MM.1S (cell line): ENCODE results near the gene ADCY3.

ENCODE experiments used
- DNase-seq: peaks from one replicate; pipeline ENCODE4 v3.0.0-alpha.2; 2015
- H2AFZ ChIP-seq: fragments of 300-600 bp; sonication (generic); 2 replicates; pipeline ENCODE4 v1.6.0; 2016; ENCODE audit warnings: antibody characterized with exemption, low read length
- H3F3A ChIP-seq: fragments of 300-600 bp; sonication (generic); 2 replicates; pipeline ENCODE4 v1.6.1; 2016; ENCODE audit warnings: mild to moderate bottlenecking, antibody characterized with exemption, low read length, moderate library complexity, mixed read lengths; ENCODE audit not compliant: insufficient read depth
- H3K27ac ChIP-seq: fragments of 300-600 bp; sonication (generic); 2 replicates; pipeline ENCODE4 v1.5.1; 2016; ENCODE audit warnings: mild to moderate bottlenecking, low read length
- H3K27me3 ChIP-seq: fragments of 300-600 bp; sonication (generic); replicated peaks from 2 replicates; pipeline ENCODE4 v1.6.0; 2016; ENCODE audit warnings: low read length; ENCODE audit not compliant: insufficient read depth
- H3K36me3 ChIP-seq: fragments of 300-600 bp; sonication (generic); replicated peaks from 2 replicates; pipeline ENCODE4 v1.6.1; 2016; ENCODE audit warnings: mild to moderate bottlenecking, low read length, mixed read lengths; ENCODE audit not compliant: insufficient read depth
- H3K4me1 ChIP-seq: fragments of 300-600 bp; sonication (generic); 2 replicates; pipeline ENCODE4 v1.6.1; 2016; ENCODE audit warnings: low read length, mixed read lengths
- H3K4me2 ChIP-seq: fragments of 300-600 bp; sonication (generic); 2 replicates; pipeline ENCODE4 v1.6.0; 2016; ENCODE audit warnings: low read depth, low read length
- H3K4me3 ChIP-seq: fragments of 300-600 bp; sonication (generic); 2 replicates; pipeline ENCODE4 v1.5.1; 2016; ENCODE audit warnings: low read length, mixed read lengths
- H3K79me2 ChIP-seq: fragments of 300-600 bp; sonication (generic); 2 replicates; pipeline ENCODE4 v1.6.1; 2016; ENCODE audit warnings: mixed run types, low read length, mixed read lengths
- H3K9ac ChIP-seq: fragments of 300-600 bp; sonication (generic); 2 replicates; pipeline ENCODE4 v1.6.1; 2016; ENCODE audit warnings: low read length, mixed read lengths
- H3K9me2 ChIP-seq: fragments of 300-600 bp; sonication (generic); replicated peaks from 2 replicates; pipeline ENCODE4 v1.6.1; 2016; ENCODE audit warnings: mild to moderate bottlenecking, low read length, mixed read lengths; ENCODE audit not compliant: insufficient read depth
- H3K9me3 ChIP-seq: fragments of 300-600 bp; sonication (generic); replicated peaks from 2 replicates; pipeline ENCODE4 v1.6.1; 2016; ENCODE audit warnings: mild to moderate bottlenecking, low read length, mixed read lengths; ENCODE audit not compliant: insufficient read depth
- H4K20me1 ChIP-seq: fragments of 300-600 bp; sonication (generic); 2 replicates; pipeline ENCODE4 v1.6.1; 2016; ENCODE audit warnings: mild to moderate bottlenecking, low read length, moderate library complexity, mixed read lengths; ENCODE audit not compliant: insufficient read depth
- EZH2 ChIP-seq: fragments of 300-600 bp; sonication (generic); optimal IDR thresholded peaks from 2 replicates; pipeline ENCODE3; 2017; ENCODE audit warnings: low read depth, mild to moderate bottlenecking, antibody characterized with exemption, low read length, mixed read lengths
- EZH2phosphoT487 ChIP-seq: fragments of 300-600 bp; sonication (generic); IDR thresholded peaks from 2 replicates; pipeline ENCODE4 v1.6.1; 2018; ENCODE audit warnings: antibody characterized with exemption, low read length
- TF ChIP-seq, protein P1 (sequence below): fragments of 300-600 bp; sonication (generic); IDR thresholded peaks from 2 replicates; pipeline ENCODE4 v1.5.1; 2016; ENCODE audit warnings: antibody characterized with exemption, low read length, mixed read lengths

Gene ADCY3

GRCh38 chr2:24945907-24946306 is 25.9 kb upstream of the ADCY3 start:
- Histone ChIP-seq H4K20me1 (no peaks in the 10 kb centered on the region), H3K36me3 (no peaks in the 10 kb centered on the region), H3K9me3 (no peaks in the 10 kb centered on the region), H3K27me3 (no peaks in the 10 kb centered on the region), H3K9ac (no peak overlapping the region), H3K27ac (no peak overlapping the region), H3K4me1 (no peaks in the 10 kb centered on the region), H3K4me3 (no peak overlapping the region), H3K79me2 (no peaks in the 10 kb centered on the region), H2AFZ (no peak overlapping the region), H3K4me2 (no peak overlapping the region), H3K9me2 (no peaks in the 10 kb centered on the region), H3F3A (no peaks in the 10 kb centered on the region)
- no peak for DNase-seq
- no peak for TF ChIP-seq EZH2
- TF ChIP-seq, protein P1, sequence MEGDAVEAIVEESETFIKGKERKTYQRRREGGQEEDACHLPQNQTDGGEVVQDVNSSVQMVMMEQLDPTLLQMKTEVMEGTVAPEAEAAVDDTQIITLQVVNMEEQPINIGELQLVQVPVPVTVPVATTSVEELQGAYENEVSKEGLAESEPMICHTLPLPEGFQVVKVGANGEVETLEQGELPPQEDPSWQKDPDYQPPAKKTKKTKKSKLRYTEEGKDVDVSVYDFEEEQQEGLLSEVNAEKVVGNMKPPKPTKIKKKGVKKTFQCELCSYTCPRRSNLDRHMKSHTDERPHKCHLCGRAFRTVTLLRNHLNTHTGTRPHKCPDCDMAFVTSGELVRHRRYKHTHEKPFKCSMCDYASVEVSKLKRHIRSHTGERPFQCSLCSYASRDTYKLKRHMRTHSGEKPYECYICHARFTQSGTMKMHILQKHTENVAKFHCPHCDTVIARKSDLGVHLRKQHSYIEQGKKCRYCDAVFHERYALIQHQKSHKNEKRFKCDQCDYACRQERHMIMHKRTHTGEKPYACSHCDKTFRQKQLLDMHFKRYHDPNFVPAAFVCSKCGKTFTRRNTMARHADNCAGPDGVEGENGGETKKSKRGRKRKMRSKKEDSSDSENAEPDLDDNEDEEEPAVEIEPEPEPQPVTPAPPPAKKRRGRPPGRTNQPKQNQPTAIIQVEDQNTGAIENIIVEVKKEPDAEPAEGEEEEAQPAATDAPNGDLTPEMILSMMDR = no peak
- TF ChIP-seq EZH2phosphoT487 = no peak

DNA sequence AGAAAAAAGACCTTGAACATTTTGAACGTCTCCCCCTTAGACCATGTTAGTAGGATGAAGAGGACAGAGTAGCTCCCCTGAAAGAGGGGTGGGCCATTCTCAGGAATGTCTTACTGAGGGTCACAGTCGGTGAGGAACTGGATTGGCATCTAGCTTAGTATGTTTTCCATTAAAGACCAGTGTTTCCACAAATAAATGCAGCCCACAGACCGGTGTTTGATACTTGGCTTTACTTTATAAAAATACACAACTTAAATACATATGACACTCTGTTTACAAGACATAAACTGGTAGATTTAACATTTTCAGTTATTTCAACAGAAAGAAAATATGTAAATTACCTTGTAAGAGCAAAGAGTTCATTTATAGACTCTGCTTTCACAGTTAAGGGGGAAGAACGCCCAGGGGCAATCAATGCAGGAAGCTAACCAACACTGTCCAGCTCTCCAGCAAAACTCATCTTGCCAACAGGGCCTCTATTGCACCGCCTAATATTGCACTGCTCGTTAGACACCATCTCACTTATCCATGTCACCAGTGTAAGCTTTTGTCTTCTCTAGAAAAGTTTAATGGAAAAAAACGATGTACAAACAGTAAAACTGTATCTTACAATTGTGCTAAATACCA is 23.5 kb upstream of the ADCY3 start:
- Histone ChIP-seq H3K27me3 (no peaks in the 10 kb centered on the region), H3K4me2 (no peak overlapping the region), H3K9me2 (no peaks in the 10 kb centered on the region), H3K27ac (no peak overlapping the region), H3K9me3 (no peaks in the 10 kb centered on the region), H3K79me2 (no peaks in the 10 kb centered on the region), H3K36me3 (no peaks in the 10 kb centered on the region), H2AFZ (no peak overlapping the region), H4K20me1 (no peaks in the 10 kb centered on the region), H3K9ac (no peak overlapping the region), H3F3A (no peaks in the 10 kb centered on the region), H3K4me3 (no peak overlapping the region), H3K4me1 (no peaks in the 10 kb centered on the region)
- TF ChIP-seq EZH2 = no peak
- TF ChIP-seq, protein P1 = no peak
- no peak for TF ChIP-seq EZH2phosphoT487
- no peak for DNase-seq

DNA sequence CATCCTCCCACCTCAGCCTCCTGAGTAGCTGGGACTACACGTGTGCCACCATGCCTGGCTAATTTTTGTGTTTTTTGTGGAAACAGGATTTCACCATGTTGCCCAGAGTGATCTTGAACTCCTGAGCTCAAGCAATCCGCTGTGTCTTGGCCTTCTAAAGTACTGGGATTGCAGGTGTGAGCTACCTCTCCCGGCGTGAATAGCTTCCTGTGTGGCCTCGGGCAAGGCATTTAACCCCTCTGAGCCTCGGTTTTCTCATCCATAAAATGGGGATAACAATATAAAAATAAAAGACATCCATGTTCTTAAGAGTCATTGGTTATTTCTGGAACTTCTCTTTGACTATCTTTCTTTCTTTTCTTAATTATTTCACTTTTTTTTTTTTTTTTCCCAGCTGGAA is 19.3 kb upstream of the ADCY3 start:
- Histone ChIP-seq H3K27ac (no peak overlapping the region), H3K4me3 (no peak overlapping the region), H3F3A (no peaks in the 10 kb centered on the region), H3K27me3 (no peaks in the 10 kb centered on the region), H3K4me2 (no peak overlapping the region), H3K9me3 (no peaks in the 10 kb centered on the region), H2AFZ (no peak overlapping the region), H3K79me2 (no peaks in the 10 kb centered on the region), H4K20me1 (no peaks in the 10 kb centered on the region), H3K36me3 (no peaks in the 10 kb centered on the region), H3K9me2 (no peaks in the 10 kb centered on the region), H3K4me1 (no peaks in the 10 kb centered on the region), H3K9ac (no peak overlapping the region)
- DNase-seq = no peak
- TF ChIP-seq EZH2 = no peak
- TF ChIP-seq EZH2phosphoT487 = no peak
- TF ChIP-seq, protein P1 = no peak
